ENCODE results near the gene DGCR8.

DGCR8 gene

DNA sequence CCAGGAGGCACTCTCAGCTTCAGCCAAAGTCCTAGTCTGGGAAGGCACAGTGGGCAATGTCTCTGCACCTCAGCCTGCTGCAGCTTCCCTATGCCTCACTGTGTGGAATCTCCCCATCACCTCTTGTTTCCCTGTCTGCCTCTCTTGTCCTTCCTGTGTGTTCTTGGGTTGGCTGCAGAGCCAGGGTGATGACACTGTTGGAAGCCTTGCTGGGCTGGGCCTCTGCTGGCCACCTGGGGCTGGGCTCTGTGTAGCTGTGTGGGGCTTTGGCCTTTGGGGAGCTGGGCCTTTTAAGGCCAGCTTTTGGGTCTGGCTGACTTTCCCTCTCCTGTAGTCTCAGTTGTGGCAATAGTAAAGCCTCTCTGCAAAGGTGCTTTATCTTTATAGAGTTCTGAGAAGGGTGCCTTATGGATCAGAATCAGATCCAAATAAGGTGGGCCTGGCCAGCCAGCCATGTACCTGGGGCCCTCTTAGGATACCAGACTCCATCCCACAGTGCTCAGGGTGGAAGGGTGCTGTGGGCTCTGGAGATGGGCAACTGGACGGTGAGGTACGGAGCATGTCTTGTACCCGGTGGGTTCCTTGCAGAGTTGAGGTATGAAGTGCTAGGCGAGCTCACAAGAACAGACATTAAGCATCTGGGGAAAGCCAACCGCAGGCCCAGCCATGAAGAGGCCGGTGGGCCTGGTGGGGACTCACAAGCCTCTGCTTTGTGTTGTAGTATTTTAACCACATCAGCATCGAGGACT lies 25.6 kb downstream of the DGCR8 start:
- H3K36me3 ChIP-seq (ENCODE audit: control insufficient read depth, insufficient read depth, low read length): peaks cover 24% of the 10 kb centered on the region
- H3K9me3 ChIP-seq (ENCODE audit: control insufficient read depth, low read length): no peaks in the 10 kb centered on the region
- no peaks in the 10 kb centered on the region for H3K27me3 ChIP-seq (ENCODE audit: control insufficient read depth, insufficient read depth, low read length)
- no peak overlapping the region for H3K9ac ChIP-seq (ENCODE audit: low read length)
- no peak overlapping the region for H3K4me3 ChIP-seq (ENCODE audit: low read length)
- no peaks in the 10 kb centered on the region for H3K4me1 ChIP-seq (ENCODE audit: control insufficient read depth, insufficient read depth, low read length)

DNA sequence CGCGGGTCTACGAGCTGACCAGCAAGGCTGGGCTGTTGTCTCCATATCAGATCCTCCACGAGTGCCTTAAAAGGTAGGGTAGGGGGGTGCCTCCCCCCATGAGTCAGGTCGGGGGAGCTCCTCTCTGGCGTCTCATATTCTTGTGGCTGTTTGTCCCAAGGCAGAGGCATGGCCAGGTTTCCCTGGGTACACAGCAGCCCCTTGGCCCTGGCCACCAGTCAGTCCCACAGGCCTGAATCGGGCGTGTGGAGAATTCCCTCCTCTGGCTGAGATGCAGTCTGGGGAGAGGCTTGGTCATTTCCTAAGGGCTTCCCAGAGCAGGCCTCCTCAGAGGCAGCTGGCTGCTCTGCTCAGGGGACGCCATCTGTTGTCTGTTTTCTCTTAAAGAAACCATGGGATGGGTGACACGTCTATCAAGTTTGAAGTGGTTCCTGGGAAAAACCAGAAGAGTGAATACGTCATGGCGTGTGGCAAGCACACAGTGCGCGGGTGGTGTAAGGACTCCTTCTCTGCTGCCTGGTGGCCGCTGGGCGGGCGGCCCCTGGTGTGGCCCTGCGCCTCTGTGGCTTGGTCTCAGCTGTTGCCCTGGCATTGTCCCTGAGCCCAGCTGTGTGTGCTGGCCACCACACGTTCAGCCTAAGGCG lies 26.3 kb downstream of the DGCR8 start:
- peaks cover 24% of the 10 kb centered on the region for H3K36me3 ChIP-seq (ENCODE audit: control insufficient read depth, insufficient read depth, low read length)
- H3K4me1 ChIP-seq (ENCODE audit: control insufficient read depth, insufficient read depth, low read length): no peaks in the 10 kb centered on the region
- no peaks in the 10 kb centered on the region for H3K9me3 ChIP-seq (ENCODE audit: control insufficient read depth, low read length)
- H3K9ac ChIP-seq (ENCODE audit: low read length): no peak overlapping the region
- no peak overlapping the region for H3K4me3 ChIP-seq (ENCODE audit: low read length)
- no peaks in the 10 kb centered on the region for H3K27me3 ChIP-seq (ENCODE audit: control insufficient read depth, insufficient read depth, low read length)

DNA sequence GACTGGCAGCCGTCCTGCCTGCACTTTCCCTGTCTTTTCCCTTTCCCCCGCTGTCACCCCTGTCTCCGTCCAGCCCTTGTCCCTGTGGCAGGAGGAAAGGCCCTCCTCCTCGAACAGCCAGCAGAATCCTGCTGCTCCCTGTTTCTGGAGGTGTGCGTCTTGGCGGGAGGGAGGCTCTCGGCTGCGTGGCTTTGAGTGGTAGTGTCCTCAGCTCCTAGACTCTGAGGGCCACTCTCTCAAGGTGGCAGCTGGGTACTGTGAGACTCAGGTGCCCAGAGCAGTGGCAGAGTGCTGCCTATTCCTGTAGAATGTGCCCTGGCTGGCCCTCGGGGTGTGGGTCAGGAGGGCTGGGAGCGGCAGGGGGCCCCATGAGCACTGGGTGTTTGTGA lies 26.8 kb downstream of the DGCR8 start:
- no peak overlapping the region for H3K9ac ChIP-seq (ENCODE audit: low read length)
- no peak overlapping the region for H3K4me3 ChIP-seq (ENCODE audit: low read length)
- H3K4me1 ChIP-seq (ENCODE audit: control insufficient read depth, insufficient read depth, low read length): no peaks in the 10 kb centered on the region
- H3K27me3 ChIP-seq (ENCODE audit: control insufficient read depth, insufficient read depth, low read length): no peaks in the 10 kb centered on the region
- no peaks in the 10 kb centered on the region for H3K9me3 ChIP-seq (ENCODE audit: control insufficient read depth, low read length)
- H3K36me3 ChIP-seq (ENCODE audit: control insufficient read depth, insufficient read depth, low read length): peaks cover 24% of the 10 kb centered on the region

DNA sequence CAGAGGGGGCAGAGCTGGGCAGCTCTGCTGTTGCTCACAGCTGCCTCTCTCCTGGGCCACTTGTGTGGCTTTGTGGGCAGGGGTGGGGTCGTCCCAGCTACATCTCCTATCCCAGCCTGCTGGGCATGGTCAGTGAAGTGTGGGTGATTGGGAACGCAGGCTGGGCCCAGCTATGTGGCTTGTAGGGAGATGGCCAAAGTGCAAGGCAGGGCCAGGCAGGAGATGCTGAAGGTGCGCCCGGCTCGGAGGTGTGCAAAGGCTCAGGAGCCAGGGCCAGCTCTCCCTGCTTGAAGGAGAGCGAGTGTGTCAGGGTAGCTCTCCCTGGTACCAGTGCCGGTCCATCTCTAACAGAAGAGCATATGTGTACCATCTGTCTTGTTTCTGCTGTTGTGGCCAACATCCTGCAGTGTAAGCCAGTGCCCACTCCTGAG lies 27.4 kb downstream of the DGCR8 start:
- Histone ChIP-seq H3K36me3 (ENCODE audit: control insufficient read depth, insufficient read depth, low read length) (peaks cover 20% of the 10 kb centered on the region), H3K4me1 (ENCODE audit: control insufficient read depth, insufficient read depth, low read length) (no peaks in the 10 kb centered on the region), H3K9ac (ENCODE audit: low read length) (no peak overlapping the region), H3K9me3 (ENCODE audit: control insufficient read depth, low read length) (no peaks in the 10 kb centered on the region), H3K4me3 (ENCODE audit: low read length) (no peak overlapping the region), H3K27me3 (ENCODE audit: control insufficient read depth, insufficient read depth, low read length) (no peaks in the 10 kb centered on the region)

DNA sequence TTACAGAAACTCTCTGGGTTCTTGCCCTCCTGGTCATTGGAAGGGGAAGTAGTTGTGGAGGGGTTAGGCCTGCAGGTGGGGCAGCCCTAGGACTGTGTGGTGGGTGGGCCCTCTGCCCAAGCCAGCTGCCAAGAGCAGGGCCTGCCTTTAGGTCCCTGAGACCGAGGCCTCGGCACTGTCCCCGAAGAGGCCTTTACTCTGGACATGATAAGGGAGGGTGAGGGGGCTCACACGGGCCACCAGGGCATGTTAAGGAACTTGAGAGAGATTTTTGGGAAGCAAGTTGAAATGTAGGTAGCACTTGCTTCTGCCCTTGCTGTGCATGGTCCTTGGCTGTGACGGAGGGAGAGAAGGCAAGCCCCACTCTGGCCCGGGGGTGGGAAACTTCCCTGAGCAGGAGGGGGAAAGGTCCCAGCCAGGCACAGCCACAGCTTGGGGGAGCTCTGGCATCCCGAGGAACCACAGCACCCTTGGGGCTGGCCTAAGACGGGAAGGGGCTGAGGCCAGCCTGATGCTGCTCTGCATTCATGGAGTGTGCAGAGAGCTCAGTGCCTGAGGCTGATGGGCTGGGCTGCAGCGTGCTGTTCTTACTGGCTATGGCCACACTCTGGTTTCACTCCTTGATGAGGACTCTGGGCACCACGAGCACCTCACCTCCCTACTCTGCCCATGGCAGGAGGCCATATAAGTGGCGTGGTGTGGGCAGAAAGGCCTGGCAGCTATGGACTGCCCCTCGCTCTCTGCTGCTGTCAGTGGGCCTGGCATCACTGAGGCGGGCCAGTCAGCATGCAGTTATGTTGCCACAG lies 28.1 kb downstream of the DGCR8 start:
- Histone ChIP-seq H3K4me3 (ENCODE audit: low read length) (no peak overlapping the region), H3K27me3 (ENCODE audit: control insufficient read depth, insufficient read depth, low read length) (no peaks in the 10 kb centered on the region), H3K9ac (ENCODE audit: low read length) (no peak overlapping the region), H3K36me3 (ENCODE audit: control insufficient read depth, insufficient read depth, low read length) (peaks cover 19% of the 10 kb centered on the region), H3K9me3 (ENCODE audit: control insufficient read depth, low read length) (no peaks in the 10 kb centered on the region), H3K4me1 (ENCODE audit: control insufficient read depth, insufficient read depth, low read length) (no peaks in the 10 kb centered on the region)

DNA sequence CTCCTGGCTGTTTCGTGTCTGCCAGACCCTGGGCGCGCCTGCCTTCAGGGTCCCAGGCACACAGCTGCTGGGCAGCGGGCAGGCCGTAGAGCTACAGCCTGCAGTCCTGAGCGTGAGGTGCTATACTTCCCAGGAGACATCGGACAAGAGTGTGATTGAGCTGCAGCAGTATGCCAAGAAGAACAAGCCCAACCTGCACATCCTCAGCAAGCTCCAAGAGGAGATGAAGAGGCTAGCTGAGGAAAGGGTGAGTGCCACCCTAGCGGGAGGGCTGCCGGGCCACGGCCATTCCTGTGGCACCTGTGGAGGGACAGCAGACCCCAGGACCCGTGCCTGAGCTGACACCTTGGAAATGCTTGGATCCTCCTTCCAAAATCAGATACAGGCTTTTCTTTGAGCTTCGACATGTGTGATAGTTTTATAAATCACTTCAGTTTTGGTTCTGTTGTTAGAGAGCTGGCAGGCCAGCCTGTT lies 28.8 kb downstream of the DGCR8 start:
- H3K36me3 ChIP-seq (ENCODE audit: control insufficient read depth, insufficient read depth, low read length): peaks cover 19% of the 10 kb centered on the region
- no peaks in the 10 kb centered on the region for H3K27me3 ChIP-seq (ENCODE audit: control insufficient read depth, insufficient read depth, low read length)
- H3K9ac ChIP-seq (ENCODE audit: low read length): no peak overlapping the region
- no peaks in the 10 kb centered on the region for H3K9me3 ChIP-seq (ENCODE audit: control insufficient read depth, low read length)
- H3K4me1 ChIP-seq (ENCODE audit: control insufficient read depth, insufficient read depth, low read length): no peaks in the 10 kb centered on the region
- H3K4me3 ChIP-seq (ENCODE audit: low read length): no peak overlapping the region

DNA sequence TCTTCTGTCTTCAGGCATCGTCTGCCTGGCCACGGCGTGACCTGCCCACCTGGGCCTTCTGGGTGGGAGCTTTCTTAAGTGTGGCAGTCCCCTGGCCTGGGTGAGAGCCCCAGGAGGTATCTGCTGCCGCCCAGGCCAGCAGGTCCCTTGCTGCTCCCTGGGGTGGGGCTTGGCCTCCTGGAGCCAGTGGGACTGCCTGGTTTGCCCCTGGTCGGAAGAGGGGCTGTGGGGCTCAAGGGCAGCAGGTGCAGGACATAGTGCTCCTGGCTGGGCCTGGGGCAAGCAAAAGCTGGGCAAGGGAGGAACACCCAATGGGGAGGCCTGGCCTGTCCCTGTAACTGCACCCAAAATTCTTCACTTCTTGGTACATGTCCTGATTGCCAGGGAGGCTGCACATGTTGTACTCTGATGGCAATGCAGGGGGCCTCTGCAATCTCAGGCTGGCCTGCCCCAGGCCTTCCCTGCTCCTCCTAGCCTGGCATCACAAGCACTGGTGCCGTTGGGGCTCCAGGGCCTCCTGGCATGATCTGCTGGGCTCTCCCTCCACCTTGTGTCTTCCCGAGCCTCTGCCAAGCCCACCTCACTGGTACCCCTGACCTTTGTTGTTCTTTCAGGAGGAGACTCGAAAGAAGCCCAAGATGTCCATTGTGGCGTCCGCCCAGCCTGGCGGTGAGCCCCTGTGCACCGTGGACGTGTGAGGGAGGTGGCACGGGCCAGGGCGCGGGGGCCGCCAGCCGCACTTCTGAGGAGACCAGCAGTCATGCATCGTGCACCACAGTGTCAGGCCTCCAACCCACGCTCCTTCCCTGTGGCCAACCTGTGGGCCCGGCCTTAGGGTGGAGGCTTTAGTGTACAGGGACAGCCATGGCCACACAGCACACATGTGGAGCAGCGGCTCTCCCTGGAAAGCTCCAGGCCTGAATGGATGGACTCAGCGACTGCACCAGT lies 29.6 kb downstream of the DGCR8 start:
- no peak overlapping the region for H3K4me3 ChIP-seq (ENCODE audit: low read length)
- H3K27me3 ChIP-seq (ENCODE audit: control insufficient read depth, insufficient read depth, low read length): no peaks in the 10 kb centered on the region
- H3K9ac ChIP-seq (ENCODE audit: low read length): no peak overlapping the region
- no peaks in the 10 kb centered on the region for H3K9me3 ChIP-seq (ENCODE audit: control insufficient read depth, low read length)
- peaks cover 19% of the 10 kb centered on the region for H3K36me3 ChIP-seq (ENCODE audit: control insufficient read depth, insufficient read depth, low read length)
- no peaks in the 10 kb centered on the region for H3K4me1 ChIP-seq (ENCODE audit: control insufficient read depth, insufficient read depth, low read length)

DNA sequence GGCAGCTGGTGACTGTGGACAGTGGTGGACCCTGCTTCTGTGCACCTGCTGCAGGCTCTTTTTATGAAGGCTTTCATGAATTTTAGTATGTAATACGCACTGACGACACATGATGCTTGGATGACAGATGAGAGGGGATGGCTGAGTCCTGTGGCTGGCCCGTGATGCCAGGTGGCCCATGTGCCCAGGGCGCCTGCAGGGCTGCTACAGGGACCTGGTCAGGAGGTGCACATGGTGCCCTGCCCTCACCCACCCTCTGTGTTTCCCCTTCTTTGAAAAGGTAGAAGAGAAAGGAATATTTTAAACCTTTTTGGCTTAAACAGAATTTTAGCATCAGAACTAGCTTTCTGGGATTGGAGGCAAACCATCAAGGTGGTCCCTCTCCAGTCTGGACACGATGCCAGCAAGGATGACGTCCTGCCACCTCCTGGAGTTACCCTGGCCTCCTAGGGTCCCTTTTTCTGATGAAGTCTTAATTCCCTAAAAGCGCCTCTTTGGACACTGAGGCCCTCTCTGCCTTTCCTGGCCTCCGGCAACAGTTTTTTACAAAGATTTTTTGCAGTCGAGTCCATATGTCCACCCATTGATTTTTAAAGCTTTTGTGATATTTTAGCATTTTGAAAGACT lies 30.4 kb downstream of the DGCR8 start:
- Histone ChIP-seq H3K4me1 (ENCODE audit: control insufficient read depth, insufficient read depth, low read length) (no peaks in the 10 kb centered on the region), H3K27me3 (ENCODE audit: control insufficient read depth, insufficient read depth, low read length) (no peaks in the 10 kb centered on the region), H3K9me3 (ENCODE audit: control insufficient read depth, low read length) (no peaks in the 10 kb centered on the region), H3K36me3 (ENCODE audit: control insufficient read depth, insufficient read depth, low read length) (peaks cover 19% of the 10 kb centered on the region), H3K4me3 (ENCODE audit: low read length) (no peak overlapping the region), H3K9ac (ENCODE audit: low read length) (no peak overlapping the region)

DNA sequence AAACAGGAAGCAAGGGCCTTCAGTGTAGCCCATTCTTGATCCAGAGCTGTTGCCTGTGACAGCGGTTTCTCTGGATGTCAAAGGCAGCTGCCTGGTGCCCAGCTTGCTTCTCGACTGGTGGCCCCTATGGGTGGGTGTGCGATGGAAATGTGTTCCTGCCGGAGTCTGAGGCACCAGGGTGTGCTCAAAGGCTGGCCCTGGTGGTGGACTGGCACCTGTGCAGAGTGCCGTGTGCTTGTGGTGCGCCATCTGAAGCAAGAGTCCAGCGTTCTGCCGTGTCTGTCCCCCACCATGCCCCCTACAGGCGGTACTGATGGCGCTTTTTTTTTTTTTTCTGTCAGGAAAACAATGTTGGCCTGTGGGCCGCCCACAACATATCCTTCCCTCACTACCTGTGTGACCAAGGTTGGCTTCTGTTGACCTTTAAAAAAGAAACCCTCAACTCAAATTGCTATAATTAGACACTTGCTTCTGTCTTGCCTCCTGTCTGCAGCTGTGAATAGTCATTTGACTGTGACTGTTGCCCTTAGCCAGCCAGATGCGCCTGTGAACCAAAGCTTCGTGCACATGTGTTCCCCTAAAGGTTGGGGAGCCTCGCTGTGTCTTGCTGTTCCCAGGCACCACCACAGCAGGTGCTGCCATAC lies 31.1 kb downstream of the DGCR8 start:
- no peaks in the 10 kb centered on the region for H3K27me3 ChIP-seq (ENCODE audit: control insufficient read depth, insufficient read depth, low read length)
- no peak overlapping the region for H3K9ac ChIP-seq (ENCODE audit: low read length)
- peaks cover 6% of the 10 kb centered on the region for H3K4me1 ChIP-seq (ENCODE audit: control insufficient read depth, insufficient read depth, low read length)
- H3K9me3 ChIP-seq (ENCODE audit: control insufficient read depth, low read length): no peaks in the 10 kb centered on the region
- no peak overlapping the region for H3K4me3 ChIP-seq (ENCODE audit: low read length)
- peaks cover 16% of the 10 kb centered on the region for H3K36me3 ChIP-seq (ENCODE audit: control insufficient read depth, insufficient read depth, low read length)

DNA sequence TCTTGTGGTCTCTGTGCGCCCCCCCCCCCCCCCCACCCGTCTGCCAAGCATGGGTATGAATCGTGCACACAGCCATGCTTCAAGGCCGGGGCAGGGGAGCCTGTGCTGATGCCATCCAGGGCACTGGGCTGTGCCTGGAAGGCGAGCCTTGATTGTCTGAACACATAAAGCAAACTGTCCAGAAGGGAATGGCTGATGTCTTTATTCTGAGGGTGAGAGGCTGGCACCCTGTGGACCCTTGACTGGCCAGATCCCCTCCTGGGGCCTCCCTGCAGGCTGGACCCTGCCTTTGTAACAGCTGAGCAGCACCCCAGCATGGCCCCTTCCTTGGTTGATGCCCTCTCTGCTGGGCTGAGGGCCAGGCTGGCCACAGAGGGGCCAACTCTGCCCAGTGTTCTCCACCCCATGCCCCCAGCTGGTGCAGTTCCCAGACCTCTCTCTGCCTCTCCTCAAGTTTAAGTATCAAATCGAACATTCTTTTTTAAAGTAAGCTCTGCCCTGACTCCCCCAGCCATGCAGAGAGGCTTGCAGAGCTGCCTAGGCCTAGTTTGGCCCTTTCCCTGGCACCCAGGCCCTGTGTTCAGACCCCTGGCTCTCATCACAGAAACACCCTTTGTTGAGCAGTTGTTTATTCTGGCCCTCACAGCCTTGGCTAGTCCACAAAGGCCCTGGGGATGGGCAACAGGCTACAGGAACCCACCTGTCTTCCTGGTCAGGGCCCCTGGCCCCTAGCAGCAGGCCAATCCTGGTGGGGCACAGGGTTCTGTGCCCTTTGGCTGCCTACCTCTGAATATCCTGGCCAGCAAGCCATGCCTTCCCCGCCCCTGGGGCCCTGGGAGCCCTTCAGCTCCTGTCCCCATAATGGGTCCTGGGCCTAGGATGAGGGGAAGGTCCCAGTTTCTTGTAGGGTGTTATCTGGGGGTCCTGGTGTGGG lies 31.9 kb downstream of the DGCR8 start:
- no peak overlapping the region for H3K4me3 ChIP-seq (ENCODE audit: low read length)
- no peak overlapping the region for H3K9ac ChIP-seq (ENCODE audit: low read length)
- H3K27me3 ChIP-seq (ENCODE audit: control insufficient read depth, insufficient read depth, low read length): no peaks in the 10 kb centered on the region
- H3K36me3 ChIP-seq (ENCODE audit: control insufficient read depth, insufficient read depth, low read length): peaks cover 8% of the 10 kb centered on the region
- H3K9me3 ChIP-seq (ENCODE audit: control insufficient read depth, low read length): no peaks in the 10 kb centered on the region
- H3K4me1 ChIP-seq (ENCODE audit: control insufficient read depth, insufficient read depth, low read length): peaks cover 6% of the 10 kb centered on the region
